Activated CD8-positive, alpha-beta T cell treated with anti-CD3 and anti-CD28 coated beads, Interleukin-2, amount 10 ng/mL, durations not matched to agents 7 days and 5 days (primary cell): ENCODE measurements around the gene MAP1B. TPM values are rescaled to one million over a fixed set of nuclear protein-coding genes. Genes with fewer than 3 reads are reported as not detected.

ENCODE experiments used
- ATAC-seq: fragments of 150-1000 bp; cut with Tn5 transposase; one replicate; pipeline ENCODE4 v1.10.0; 2021; ENCODE audit warnings: moderate library complexity
- CTCF ChIA-PET: fragments of 350-600 bp; sonication (Branson Sonifier 250); formaldehyde crosslinking; loops from one replicate; lab custom pipeline; 2021; ENCODE audit warnings: antibody characterized with exemption; lab: Charles Lee
- POLR2A ChIA-PET: fragments of 350-600 bp; sonication (Branson Sonifier 250); formaldehyde crosslinking; loops from one replicate; lab custom pipeline; 2021; ENCODE audit warnings: antibody characterized with exemption; lab: Charles Lee
- DNase-seq: peaks from one replicate; pipeline ENCODE4 v3.0.0-alpha.2; 2020
- H3K27ac Mint-ChIP-seq: one replicate; pipeline ENCODE4 v1.8.0; 2021; ENCODE audit warnings: mild to moderate bottlenecking, mixed read lengths
- H3K27me3 Mint-ChIP-seq: one replicate; pipeline ENCODE4 v1.8.0; 2021; ENCODE audit warnings: low read depth, mixed read lengths
- H3K36me3 Mint-ChIP-seq: one replicate; pipeline ENCODE4 v1.8.0; 2021; ENCODE audit warnings: low read depth, mixed read lengths
- H3K4me1 Mint-ChIP-seq: one replicate; pipeline ENCODE4 v1.8.0; 2021; ENCODE audit warnings: low read depth, mixed read lengths
- H3K4me3 Mint-ChIP-seq: one replicate; pipeline ENCODE4 v1.8.0; 2021; ENCODE audit warnings: mild to moderate bottlenecking, mixed read lengths
- H3K9me3 Mint-ChIP-seq: one replicate; pipeline ENCODE4 v1.8.0; 2022; ENCODE audit warnings: mixed read lengths; ENCODE audit not compliant: insufficient read depth
- microRNA-seq: library from miRNA; unstranded; fragments of <30 nt; microRNA quantifications from one replicate; pipeline ENCODE4 v1.2.0, GENCODE V29; 2022
- total RNA-seq, 2 experiments: library from RNA; stranded (reverse); gene quantifications; one replicate each; pipeline ENCODE4 v1.2.3, GENCODE V29; 2021

The MAP1B gene
- total RNA-seq, 2 experiments from 2014 or later = 0.03 TPM; not detected in 1

GRCh38 chr5:72252574-72253155 lies 145.4 kb downstream of the MAP1B start:
- CTCF ChIA-PET = no interaction called here
- H3K9me3 Mint-ChIP-seq = no peaks in the 10 kb centered on the region
- POLR2A ChIA-PET = no interaction called here
- H3K36me3 Mint-ChIP-seq = peaks cover 8% of the 10 kb centered on the region
- no peaks in the 10 kb centered on the region for H3K4me1 Mint-ChIP-seq
- no peak overlapping the region for H3K27ac Mint-ChIP-seq
- H3K27me3 Mint-ChIP-seq = no peaks in the 10 kb centered on the region
- H3K4me3 Mint-ChIP-seq = no peak overlapping the region
- no peak for ATAC-seq
- DNase-seq = no peak

- Mint-ChIP-seq H3K36me3 (peaks cover 12% of the 10 kb centered on the region), H3K9me3 (no peaks in the 10 kb centered on the region)
- no peak for DNase-seq
These were observed 148.0 kb downstream of the MAP1B start for GRCh38 chr5:72255237-72255636.

GRCh38 chr5:72255670-72256069 lies 148.4 kb downstream of the MAP1B start:
- POLR2A ChIA-PET = no interaction called here
- Mint-ChIP-seq H3K27ac (no peak overlapping the region), H3K4me1 (no peaks in the 10 kb centered on the region), H3K36me3 (peaks cover 12% of the 10 kb centered on the region), H3K9me3 (no peaks in the 10 kb centered on the region), H3K4me3 (no peak overlapping the region), H3K27me3 (no peaks in the 10 kb centered on the region)
- no peak for ATAC-seq
- no peak for DNase-seq
- CTCF ChIA-PET = interaction anchor here (1.3 kb wide), 1 partner anchor 53 kb away, joined by 3 read pairs; no protein-coding TSS in a partner anchor

More at GRCh38 chr5:72255237-72255636, 148.0 kb downstream of the MAP1B start:
- Mint-ChIP-seq H3K27ac (no peak overlapping the region), H3K4me1 (no peaks in the 10 kb centered on the region), H3K27me3 (no peaks in the 10 kb centered on the region), H3K4me3 (no peak overlapping the region)
- no peak for ATAC-seq
- ChIA-PET CTCF (interaction anchor here (1.3 kb wide), 1 partner anchor 53 kb away, joined by 3 read pairs; no protein-coding TSS in a partner anchor), POLR2A (no interaction called here)

GRCh38 chr5:72256536-72256935 lies 149.3 kb downstream of the MAP1B start:
- DNase-seq (no peak), ATAC-seq (no peak)
- Mint-ChIP-seq H3K27ac (no peak overlapping the region), H3K9me3 (no peaks in the 10 kb centered on the region), H3K4me3 (no peak overlapping the region), H3K27me3 (no peaks in the 10 kb centered on the region), H3K36me3 (peaks cover 16% of the 10 kb centered on the region), H3K4me1 (no peaks in the 10 kb centered on the region)
- POLR2A ChIA-PET = no interaction called here
- CTCF ChIA-PET = no interaction called here

Small RNA genes within 50 kb of the gene (microRNA-seq; reads per million reads assigned to microRNA genes)
- not detected for gene MIR4803

Other genes starting within 250 kb of the MAP1B start
- gene MRPS27, start 212.8 kb downstream of the MAP1B start, total RNA-seq = 10 to 100 TPM; 48.2 to 53.9 TPM
- gene PTCD2, start 212.9 kb downstream of the MAP1B start, total RNA-seq = 1 to 10 TPM; 8.4 to 9.5 TPM